ENCODE measurements around the gene SLC38A4. TPM values are rescaled to one million over a fixed set of nuclear protein-coding genes. Genes with fewer than 3 reads are reported as not detected.

SLC38A4 gene
- total and polyA plus RNA-seq, 2 of the 8 experiments (the other 6 are each of a cell fraction or from before 2014, with no cell fraction given), result 6.7 to 15.4 TPM

GRCh38 chr12:46787496-46788055 lies 38.2 kb downstream of the SLC38A4 start (continued):
- TF ChIP-seq POLR2AphosphoS5 (IDR thresholded peaks at IDR 0.05; ENCODE audit: low read depth, low read length) (no peak), KDM1A (IDR thresholded peaks at IDR 0.05; ENCODE audit: borderline replicate concordance, low read length) (no peak), SRF (IDR thresholded peaks at IDR 0.05; ENCODE audit: low read depth, low read length) (no peak), POU5F1 (IDR thresholded peaks at IDR 0.05; ENCODE audit: low read depth, low read length) (no peak), GABPA (IDR thresholded peaks at IDR 0.05; ENCODE audit: borderline replicate concordance, insufficient read depth, low read length) (no peak), HDAC2 (IDR thresholded peaks at IDR 0.05; ENCODE audit: borderline replicate concordance in 1 of 2, low read depth in 2 of 2, low read length in 2 of 2) (no peak), KDM4A (IDR thresholded peaks at IDR 0.05; ENCODE audit: low read depth, low read length, severe bottlenecking) (no peak), RFX5 (IDR thresholded peaks at IDR 0.05; ENCODE audit: borderline replicate concordance, low read depth, low read length) (no peak), RAD21 (IDR thresholded peaks at IDR 0.05 in 1 of 2, conservative IDR thresholded peaks at IDR 0.05 in 1 of 2; ENCODE audit: low read depth in 2 of 2, low read length in 2 of 2) (no peak)
